ENCODE results near the gene KIF19. TPM values are rescaled to one million over a fixed set of nuclear protein-coding genes. Genes with fewer than 3 reads are reported as not detected.

KIF19 gene
- total RNA-seq, 1 experiment from 2014 or later = not detected

- no TSS peak for BruUV-seq (replicated peaks)
- Histone ChIP-seq H3K27ac (ENCODE audit: low read length) (no peak overlapping the region), H3K4me1 (ENCODE audit: control insufficient read depth, insufficient read depth, low read length) (no peaks in the 10 kb centered on the region; the same call in 1 of the 2 replicates), H3K9me3 (ENCODE audit: control insufficient read depth, insufficient read depth, low read depth, low read length) (no peaks in the 10 kb centered on the region), H3K36me3 (ENCODE audit: control insufficient read depth, insufficient read depth, low read length) (no peaks in the 10 kb centered on the region), H3K4me3 (ENCODE audit: low read depth in 2 of 2, low read length in 2 of 2) (no peak overlapping the region), H3K27me3 (ENCODE audit: control insufficient read depth, insufficient read depth, low read length) (peaks cover 11% of the 10 kb centered on the region)
- ATAC-seq = peak; percentile 41
- no peak for DNase-seq (ENCODE audit: low read depth, low spot score)
- ChIA-PET POLR2A (interaction anchor here (0.6 kb wide), 1 partner anchor 136 kb away, joined by 5 read pairs; no protein-coding TSS in a partner anchor), CTCF (no interaction called here)
- TF ChIP-seq SIN3A (IDR thresholded peaks at IDR 0.05; ENCODE audit: borderline replicate concordance, insufficient read depth, low read depth, low read length) (no peak), REST (IDR thresholded peaks at IDR 0.05; ENCODE audit: insufficient read depth in 1 of 2, low read depth in 2 of 2, low read length in 1 of 2) (no peak), POLR2AphosphoS5 (IDR thresholded peaks at IDR 0.05; ENCODE audit: low read depth, low read length) (no peak), TCF7L2 (IDR thresholded peaks at IDR 0.05; ENCODE audit: low read depth, low read length) (no peak), CTCF (IDR thresholded peaks at IDR 0.05) (no peak)
- intact Hi-C loops (cut with micrococcal nuclease; ENCODE audit: unreplicated experiment) (loop anchor here (5.0 kb wide), 1 partner anchor 47 kb away; no protein-coding TSS in a partner anchor), in situ Hi-C loops (cut with HindIII; ENCODE audit: low pct_unique_long_range_greater_than_20kb, low sequenced_read_pairs) (no loop called here)
Observed at GRCh38 chr17:74354561-74354960, 28.5 kb downstream of the KIF19 start.

- DNase-seq (ENCODE audit: low read depth, low spot score) = no peak
- H3K27ac ChIP-seq (ENCODE audit: low read length) = no peak overlapping the region
- no peak for ATAC-seq
- POLR2A ChIA-PET = interaction anchor here (0.6 kb wide), 1 partner anchor 137 kb away, joined by 5 read pairs; no protein-coding TSS in a partner anchor
- TF ChIP-seq REST (IDR thresholded peaks at IDR 0.05; ENCODE audit: insufficient read depth in 1 of 2, low read depth in 2 of 2, low read length in 1 of 2) (no peak), CTCF (IDR thresholded peaks at IDR 0.05) (no peak), SIN3A (IDR thresholded peaks at IDR 0.05; ENCODE audit: borderline replicate concordance, insufficient read depth, low read depth, low read length) (no peak), TCF7L2 (IDR thresholded peaks at IDR 0.05; ENCODE audit: low read depth, low read length) (no peak), POLR2AphosphoS5 (IDR thresholded peaks at IDR 0.05; ENCODE audit: low read depth, low read length) (no peak)
- intact Hi-C loops (cut with micrococcal nuclease; ENCODE audit: unreplicated experiment) (no loop called here), in situ Hi-C loops (cut with HindIII; ENCODE audit: low pct_unique_long_range_greater_than_20kb, low sequenced_read_pairs) (no loop called here)
- H3K27me3 ChIP-seq (ENCODE audit: control insufficient read depth, insufficient read depth, low read length) = peaks cover 11% of the 10 kb centered on the region
- no peaks in the 10 kb centered on the region for H3K36me3 ChIP-seq (ENCODE audit: control insufficient read depth, insufficient read depth, low read length)
- H3K4me3 ChIP-seq (ENCODE audit: low read depth in 2 of 2, low read length in 2 of 2) = no peak overlapping the region
- CTCF ChIA-PET = no interaction called here
- H3K9me3 ChIP-seq (ENCODE audit: control insufficient read depth, insufficient read depth, low read depth, low read length) = no peaks in the 10 kb centered on the region
- BruUV-seq (replicated peaks) = no TSS peak
- no peaks in the 10 kb centered on the region; the same call in 1 of the 2 replicates for H3K4me1 ChIP-seq (ENCODE audit: control insufficient read depth, insufficient read depth, low read length)
Observed at GRCh38 chr17:74355065-74355464, 29.0 kb downstream of the KIF19 start.
